Measurements from ENCODE around the gene COL18A1.

GRCh38 chr21:45411810-45412206 is 6.8 kb downstream of the COL18A1 start:
- TF ChIP-seq CTCF (IDR thresholded peaks at IDR 0.05; ENCODE audit: poor library complexity) (no peak), EZH2phosphoT487 (IDR thresholded peaks at IDR 0.05; ENCODE audit: low read depth, severe bottlenecking, unreplicated experiment) (no peak), EZH2 (IDR thresholded peaks at IDR 0.05; ENCODE audit: borderline replicate concordance) (no peak)

All from hepatocyte (in vitro differentiated cells).